RCC 7860 (cell line): ENCODE data around the gene EFHC2.
"Not testable (repeated sequence)": the region's sequence is repeated elsewhere in the genome, so short reads cannot be mapped to it uniquely, and the experiment has no call there.

Experiments used
- DNase-seq: peaks from one replicate; pipeline ENCODE4 v3.0.0-alpha.2; 2015; ENCODE audit warnings: low spot score
- FAIRE-seq: peaks from 2 replicates; lab custom pipeline; 2012; peaks lifted over from hg19 to GRCh38; lab: Jason Lieb, UNC

Gene EFHC2

GRCh38 chrX:44235534-44235933 is 107.9 kb downstream of the EFHC2 start:
- no peak for DNase-seq
- no peak for FAIRE-seq

DNA sequence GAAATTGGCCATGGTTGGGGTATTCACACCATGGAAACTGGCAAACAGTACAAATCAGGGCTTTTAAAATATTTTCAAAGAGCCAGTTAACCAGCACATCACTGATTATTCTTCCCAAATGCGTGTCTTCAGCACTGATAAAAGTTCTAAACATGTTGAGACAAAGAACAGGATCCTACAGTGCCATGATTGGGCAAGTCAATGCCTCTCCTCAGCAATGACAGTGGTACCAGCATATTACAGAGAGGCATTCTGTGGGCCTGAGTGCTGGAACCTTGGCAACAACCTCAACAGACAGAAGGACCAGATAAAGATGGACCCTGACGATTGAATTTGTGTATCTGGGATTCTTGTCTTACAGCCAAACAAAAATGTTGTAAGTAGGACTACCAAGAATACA is 108.9 kb downstream of the EFHC2 start:
- DNase-seq: no peak
- no peak for FAIRE-seq

- DNase-seq: no peak
- no peak for FAIRE-seq
Measured at GRCh38 chrX:44234116-44234515, 109.4 kb downstream of the EFHC2 start.

DNA sequence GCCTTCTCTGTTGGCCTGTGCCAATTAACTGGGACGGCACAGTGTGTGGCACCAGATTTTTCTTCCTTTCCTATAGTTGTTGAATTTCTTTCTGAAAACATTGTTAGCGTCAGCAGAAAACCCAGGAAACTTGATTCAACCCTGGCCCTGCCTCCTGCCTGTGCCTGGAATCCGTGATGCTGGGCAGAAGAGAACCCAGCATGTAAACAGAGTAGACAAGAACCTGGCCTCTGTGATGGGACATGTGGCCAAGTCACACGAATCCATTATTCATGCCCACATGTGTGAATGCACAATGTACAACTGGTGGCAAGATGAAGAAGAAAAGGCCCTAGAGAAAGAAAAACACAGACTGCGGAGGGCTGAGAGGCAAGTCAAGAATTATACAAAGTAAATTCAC is 111.4 kb downstream of the EFHC2 start:
- DNase-seq: no peak

GRCh38 chrX:44228621-44229020 is 114.9 kb downstream of the EFHC2 start:
- FAIRE-seq (no peak), DNase-seq (no peak)

More for the DNA sequence above, 111.4 kb downstream of the EFHC2 start:
- no peak for FAIRE-seq

DNA sequence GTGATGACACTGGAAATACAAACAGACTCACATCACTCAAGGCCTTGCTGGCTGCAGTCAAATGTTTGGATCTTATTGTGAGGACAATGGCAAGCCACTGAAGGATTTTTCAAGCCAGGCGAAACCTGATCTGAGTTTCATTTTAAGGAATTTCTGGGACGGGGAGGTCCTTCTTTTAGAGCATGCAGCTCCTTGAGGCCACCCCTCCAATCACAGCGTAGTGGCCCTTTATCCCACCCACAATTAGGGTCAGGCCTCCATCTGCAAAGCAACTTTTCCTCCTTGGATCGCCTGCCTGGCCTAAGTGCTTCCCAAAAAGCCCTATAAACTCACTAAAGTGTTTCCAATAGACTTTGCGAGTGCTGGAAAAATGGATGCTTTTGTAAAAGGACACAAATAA is 115.5 kb downstream of the EFHC2 start:
- FAIRE-seq (no peak), DNase-seq (no peak)

DNA sequence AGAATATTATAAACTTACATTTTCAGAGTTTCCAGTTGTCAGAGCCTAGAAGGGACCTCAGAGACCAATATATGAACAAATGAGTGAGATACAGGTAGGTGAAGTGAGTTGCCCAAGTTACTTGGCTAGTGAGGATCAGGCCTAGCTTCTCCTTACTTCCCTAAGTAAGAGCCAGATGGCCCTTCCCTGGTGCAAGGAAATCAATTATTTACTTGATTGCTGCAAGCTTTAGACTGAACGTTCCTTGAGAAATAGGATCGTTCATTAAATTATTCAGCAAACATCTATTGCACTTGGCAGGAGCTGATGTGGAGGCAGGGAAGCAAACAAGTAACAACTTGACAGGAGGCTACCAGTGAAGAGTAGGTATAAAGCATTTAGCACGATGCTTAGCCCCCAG is 117.8 kb downstream of the EFHC2 start:
- DNase-seq (no peak), FAIRE-seq (no peak)

DNA sequence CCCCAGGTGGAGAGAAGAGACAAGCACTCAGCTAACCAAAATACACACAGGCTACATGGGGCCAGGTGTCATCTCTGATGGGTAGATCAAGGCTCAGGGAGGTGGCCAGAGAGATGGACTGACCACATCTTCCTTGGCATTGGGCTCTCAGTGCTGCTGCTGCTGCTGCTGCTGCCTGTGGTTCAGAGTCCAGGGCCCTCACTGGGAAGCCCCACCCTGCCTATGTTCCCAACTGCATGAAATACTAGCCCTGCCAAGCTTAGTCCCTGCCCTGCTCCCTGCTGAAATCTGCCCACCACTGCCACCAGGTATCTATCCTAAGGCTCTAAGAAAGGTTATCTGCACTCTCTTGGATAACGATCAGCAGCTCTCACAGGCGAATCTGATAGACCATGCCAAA is 118.7 kb downstream of the EFHC2 start:
- DNase-seq (no peak), FAIRE-seq (no peak)

DNA sequence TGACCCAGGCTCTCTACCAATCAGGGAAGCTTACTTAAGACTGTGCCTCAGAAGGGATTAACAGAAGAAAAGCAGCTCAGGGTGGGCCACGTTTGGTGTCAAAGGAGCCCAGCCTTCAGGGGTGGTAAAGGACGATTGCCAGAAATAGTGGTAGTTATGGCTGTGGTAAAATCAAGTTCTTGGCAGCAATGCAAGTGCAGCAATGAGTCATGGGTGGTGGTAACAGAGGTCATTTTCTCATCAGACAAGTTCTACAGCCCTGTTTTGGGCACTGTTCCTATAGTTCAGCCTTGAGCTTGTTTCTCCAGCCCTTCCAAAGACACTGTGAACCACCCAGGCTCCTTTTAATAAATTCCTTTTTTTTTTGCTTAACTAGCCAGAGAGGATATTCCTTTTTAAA is 120.3 kb downstream of the EFHC2 start:
- peak; percentile 13 for DNase-seq
- peak; percentile 71 for FAIRE-seq

- FAIRE-seq: no peak
- no peak for DNase-seq
Measured at GRCh38 chrX:44218465-44218864, 125.0 kb downstream of the EFHC2 start.

DNA sequence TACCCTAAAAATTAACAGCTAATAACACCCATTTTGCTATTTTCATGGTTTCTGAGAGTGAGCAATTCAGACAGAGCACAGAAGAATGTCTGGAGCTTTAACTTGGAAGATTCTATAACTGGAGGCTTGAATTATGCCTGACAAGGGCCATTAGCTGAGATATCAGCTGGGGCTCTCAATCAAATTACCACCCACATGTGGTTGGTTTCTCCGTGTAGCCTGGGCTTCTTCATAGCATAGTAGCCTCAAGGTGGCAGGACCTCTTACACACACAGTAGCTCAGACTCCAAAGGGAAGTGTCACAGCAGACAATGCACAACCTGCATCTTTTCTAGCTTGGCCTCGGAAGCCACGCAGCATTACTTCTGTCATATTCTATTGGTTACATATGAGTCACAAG is 127.3 kb downstream of the EFHC2 start:
- no peak for FAIRE-seq

DNA sequence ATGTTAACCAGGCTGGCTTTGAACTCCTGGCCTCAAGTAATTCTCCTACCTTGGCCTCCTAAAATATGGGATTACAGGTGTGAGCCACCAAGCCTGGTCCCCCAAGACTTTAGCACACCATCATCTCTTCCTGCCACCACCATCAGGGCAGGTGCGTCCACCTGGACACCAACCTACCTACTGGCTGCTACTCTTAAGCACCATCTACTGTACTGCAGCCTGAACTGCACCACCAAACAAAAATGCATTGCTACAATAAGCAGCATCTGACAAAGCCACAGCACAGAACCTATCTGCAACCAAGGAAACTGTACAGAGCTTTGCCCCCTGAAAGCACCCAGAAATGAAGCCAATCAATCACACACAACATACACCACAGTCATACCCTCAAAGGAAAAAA is 139.7 kb downstream of the EFHC2 start:
- DNase-seq (no peak), FAIRE-seq (no peak)

More for the DNA sequence above, 127.3 kb downstream of the EFHC2 start:
- DNase-seq: no peak

DNA sequence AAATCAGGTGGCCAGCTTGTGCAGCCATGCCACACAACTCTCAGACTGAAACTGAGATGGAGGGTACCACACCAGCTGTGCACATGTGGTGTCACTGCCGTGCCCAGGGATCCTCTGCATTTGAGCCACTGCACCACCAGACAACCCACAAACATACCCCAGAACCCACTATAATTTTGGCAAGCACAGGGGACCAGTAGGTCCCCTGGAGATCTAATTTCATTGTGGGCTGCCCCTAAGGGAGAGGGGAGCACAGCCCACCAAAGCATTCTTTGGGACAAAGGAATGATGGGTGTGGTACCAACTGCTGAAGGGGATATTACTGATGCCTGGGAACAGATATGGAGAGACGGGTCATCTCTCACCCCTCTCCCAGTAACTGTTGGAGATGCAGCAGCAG is 140.9 kb downstream of the EFHC2 start:
- DNase-seq (no peak), FAIRE-seq (no peak)

DNA sequence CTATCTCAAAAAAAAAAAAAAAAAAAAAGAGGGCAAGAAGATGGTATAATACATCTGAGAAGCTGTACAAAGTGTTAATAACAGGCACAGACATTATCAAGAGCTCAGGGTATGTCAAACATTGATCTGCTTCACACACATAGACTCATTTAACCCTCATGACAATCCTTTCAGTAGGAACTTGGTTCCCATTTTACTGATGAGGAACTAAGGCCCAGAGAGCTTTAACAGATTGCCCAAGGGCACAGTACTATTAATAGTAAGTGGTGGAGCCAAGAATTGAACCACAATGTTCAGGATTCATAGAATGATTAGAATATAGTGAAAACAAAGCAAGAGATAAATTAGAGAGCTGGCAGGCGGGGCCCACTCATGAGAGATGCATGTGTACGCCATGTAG is 154.4 kb downstream of the EFHC2 start:
- DNase-seq: no peak
- no peak for FAIRE-seq

- not testable (repeated sequence) for FAIRE-seq, DNase-seq
Measured at GRCh38 chrX:44187915-44188314, 155.6 kb downstream of the EFHC2 start.

DNA sequence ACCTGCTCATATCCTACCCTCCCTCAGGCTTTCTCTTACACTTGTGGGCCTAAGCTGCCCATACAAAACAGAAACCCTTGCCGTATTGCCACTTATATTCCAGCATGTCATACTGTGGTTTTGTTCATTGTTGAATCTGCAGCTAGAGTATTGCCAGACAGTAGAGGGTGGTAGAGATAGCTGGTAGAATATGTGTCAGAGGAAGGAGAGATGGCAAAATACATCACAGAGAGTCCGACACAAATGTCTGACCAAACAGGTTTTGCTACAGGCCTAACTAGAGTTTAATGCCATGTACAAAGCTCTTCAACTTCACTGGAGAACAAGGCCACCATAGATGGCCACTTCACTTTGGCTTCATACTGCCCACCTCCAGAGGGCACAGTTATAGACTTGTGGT is 160.1 kb downstream of the EFHC2 start:
- FAIRE-seq (no peak), DNase-seq (no peak)

GRCh38 chrX:44178274-44179053 is 165.0 kb downstream of the EFHC2 start:
- DNase-seq (no peak), FAIRE-seq (no peak)

GRCh38 chrX:44175455-44175854 is 168.0 kb downstream of the EFHC2 start:
- FAIRE-seq (no peak), DNase-seq (no peak)

GRCh38 chrX:44174061-44174460 is 169.4 kb downstream of the EFHC2 start:
- DNase-seq (no peak), FAIRE-seq (no peak)

DNA sequence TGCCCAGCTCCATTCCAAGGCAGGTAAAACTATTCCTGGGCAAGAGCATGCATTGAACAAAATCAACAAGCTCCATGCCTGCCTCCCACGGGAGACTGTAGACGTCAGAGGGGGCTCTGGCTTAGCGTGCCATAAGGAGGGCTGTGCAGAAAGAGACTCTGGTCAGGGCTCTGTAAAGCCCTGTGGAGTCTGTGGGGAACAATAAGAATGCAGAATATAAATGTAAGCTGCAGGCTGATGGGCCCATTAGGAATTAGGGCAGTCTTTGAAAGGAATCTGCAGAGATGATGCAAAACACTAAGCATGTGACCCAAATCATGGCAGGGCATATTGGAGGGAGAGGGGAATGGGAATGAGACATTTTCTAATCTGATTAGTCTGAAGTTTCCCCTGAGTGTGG is 170.3 kb downstream of the EFHC2 start:
- FAIRE-seq (no peak), DNase-seq (no peak)

GRCh38 chrX:44167116-44167515 is 176.4 kb downstream of the EFHC2 start:
- no peak for DNase-seq
- FAIRE-seq: no peak

DNA sequence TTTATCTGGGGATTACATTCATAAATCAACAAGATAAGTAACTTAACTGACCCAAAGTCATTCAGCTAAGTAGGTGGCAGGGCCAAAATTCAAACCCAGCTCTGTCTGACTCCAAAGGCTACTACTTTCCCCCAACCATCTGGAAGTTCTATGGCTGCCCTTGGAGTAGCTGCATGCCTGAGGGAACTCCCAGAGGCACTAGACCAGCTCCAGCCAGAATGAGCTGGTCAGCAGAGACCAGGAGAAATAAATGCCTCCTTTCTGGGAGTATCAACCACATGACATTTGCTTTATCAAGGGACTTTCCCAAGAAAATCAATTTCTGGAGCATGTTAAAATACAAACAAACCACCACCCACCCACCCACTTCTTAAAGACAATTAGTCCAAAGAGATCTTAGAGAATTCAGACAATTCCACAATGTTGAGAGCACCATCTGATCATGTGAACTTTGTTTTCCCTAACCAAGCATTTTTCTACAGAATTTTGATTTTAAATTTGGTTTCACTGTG is 180.5 kb downstream of the EFHC2 start:
- DNase-seq (no peak), FAIRE-seq (no peak)

GRCh38 chrX:44157858-44158257 is 185.6 kb downstream of the EFHC2 start:
- DNase-seq: no peak
- no peak for FAIRE-seq
